Measurements from ENCODE around the gene ARHGAP12.
"Not testable (repeated sequence)": the region's sequence is repeated elsewhere in the genome, so short reads cannot be mapped to it uniquely, and the experiment has no call there.

ARHGAP12 gene

DNA sequence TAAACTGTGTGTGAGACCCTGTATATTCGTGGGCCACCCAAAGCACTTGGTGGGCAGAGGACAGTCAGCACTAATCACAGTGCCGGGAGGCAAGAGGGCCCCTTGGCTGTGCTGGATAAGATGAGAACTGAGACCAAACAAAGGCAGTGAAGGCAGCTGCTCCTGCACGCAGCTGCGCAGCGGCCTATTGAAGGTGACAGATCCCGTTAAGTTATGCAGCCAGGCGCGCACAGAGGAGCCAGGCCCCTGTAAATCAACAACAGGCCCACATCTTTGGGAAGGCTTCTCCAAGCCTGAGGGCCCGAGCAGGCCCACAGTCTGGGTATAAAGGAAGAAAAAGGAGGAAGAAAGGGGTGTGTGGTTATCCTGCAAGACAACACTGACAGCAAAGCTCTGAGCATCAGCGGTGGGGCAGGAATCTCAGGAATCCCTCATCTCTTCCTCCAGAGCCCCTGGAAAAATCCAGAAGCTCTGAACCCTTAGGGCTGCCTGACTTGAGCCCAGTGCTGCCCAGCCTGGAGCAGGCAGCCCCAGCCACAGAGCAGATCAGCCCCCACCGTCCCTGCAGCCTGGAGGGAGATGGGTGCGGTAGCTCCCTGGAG is 154.2 kb downstream of the ARHGAP12 start:
- in situ Hi-C loops (cut with HindIII; ENCODE audit: low sequenced_read_pairs) = no loop called here

- in situ Hi-C loops (cut with HindIII; ENCODE audit: low sequenced_read_pairs) = no loop called here
Observed at GRCh38 chr10:31773749-31774298, 154.8 kb downstream of the ARHGAP12 start.

DNA sequence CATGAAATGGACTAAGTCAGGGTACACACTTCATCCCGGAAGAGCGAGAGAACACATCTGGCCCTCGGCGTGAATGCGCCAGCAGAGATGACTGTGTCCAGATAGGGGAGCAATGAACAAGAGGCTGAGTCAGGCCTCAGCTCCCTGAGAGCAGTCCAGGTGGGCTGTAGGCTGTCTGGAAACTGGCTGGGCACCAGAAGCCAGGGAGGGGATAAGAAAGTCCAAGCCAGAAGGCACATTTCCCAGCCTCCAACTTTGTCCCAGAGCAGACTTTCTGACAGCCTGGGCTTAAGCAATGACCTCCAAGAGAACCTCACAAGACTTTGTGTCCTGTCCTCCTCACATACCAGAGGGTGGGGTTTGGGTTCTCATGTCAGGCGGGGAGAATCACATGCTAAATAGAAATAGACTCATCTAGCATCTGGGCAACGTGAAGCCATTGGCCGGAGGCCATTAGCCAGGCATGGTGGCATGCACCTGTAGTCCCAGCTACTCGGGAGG is 157.2 kb downstream of the ARHGAP12 start:
- in situ Hi-C loops (cut with HindIII; ENCODE audit: low sequenced_read_pairs) = no loop called here

- in situ Hi-C loops (cut with HindIII; ENCODE audit: low sequenced_read_pairs) = no loop called here
Observed at GRCh38 chr10:31770307-31770902, 158.2 kb downstream of the ARHGAP12 start.

GRCh38 chr10:31769564-31769963 is 159.1 kb downstream of the ARHGAP12 start:
- in situ Hi-C loops (cut with HindIII; ENCODE audit: low sequenced_read_pairs) = no loop called here

GRCh38 chr10:31768935-31769334 is 159.7 kb downstream of the ARHGAP12 start:
- in situ Hi-C loops (cut with HindIII; ENCODE audit: low sequenced_read_pairs) = not testable (repeated sequence)

DNA sequence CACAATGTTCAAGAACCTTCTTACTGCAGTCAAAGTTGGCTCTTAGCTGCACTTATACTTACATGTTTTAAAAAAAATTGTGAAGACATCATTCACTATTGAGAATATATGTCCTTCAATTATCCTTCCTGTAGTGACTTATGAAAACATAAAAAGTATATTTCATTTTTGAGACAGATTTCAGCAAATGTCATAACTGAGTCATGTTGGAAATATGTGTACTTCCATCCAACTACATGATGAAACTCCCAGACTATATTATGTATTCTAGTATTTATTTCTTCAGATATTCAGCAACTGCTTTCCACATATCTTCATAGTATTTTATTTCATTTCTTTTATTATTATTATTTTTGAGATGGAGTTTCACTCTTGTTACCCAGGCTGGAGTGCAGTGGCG is 160.2 kb downstream of the ARHGAP12 start:
- in situ Hi-C loops (cut with HindIII; ENCODE audit: low sequenced_read_pairs) = no loop called here

DNA sequence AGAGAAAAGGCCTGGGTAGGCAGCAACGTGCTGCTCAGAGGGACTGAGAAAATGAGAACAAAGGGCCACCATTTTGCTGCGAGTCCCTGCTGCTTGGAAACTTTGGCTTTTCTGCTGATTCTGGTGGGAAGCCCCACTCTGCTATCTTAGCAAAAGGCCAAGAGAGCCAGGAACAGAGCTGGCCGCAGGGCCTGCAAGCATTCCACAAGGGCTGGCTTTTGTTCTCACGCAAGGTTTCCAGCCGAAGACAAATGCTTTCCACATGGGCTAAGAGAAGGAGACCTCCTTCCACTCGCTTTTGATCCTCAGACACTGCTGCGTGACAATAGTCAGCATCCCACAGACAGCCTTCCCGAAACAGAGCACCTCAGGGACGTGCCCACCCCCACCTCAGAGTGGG is 163.1 kb downstream of the ARHGAP12 start:
- in situ Hi-C loops (cut with HindIII; ENCODE audit: low sequenced_read_pairs) = no loop called here

- in situ Hi-C loops (cut with HindIII; ENCODE audit: low sequenced_read_pairs) = no loop called here
Observed at GRCh38 chr10:31762316-31762715, 166.3 kb downstream of the ARHGAP12 start.

DNA sequence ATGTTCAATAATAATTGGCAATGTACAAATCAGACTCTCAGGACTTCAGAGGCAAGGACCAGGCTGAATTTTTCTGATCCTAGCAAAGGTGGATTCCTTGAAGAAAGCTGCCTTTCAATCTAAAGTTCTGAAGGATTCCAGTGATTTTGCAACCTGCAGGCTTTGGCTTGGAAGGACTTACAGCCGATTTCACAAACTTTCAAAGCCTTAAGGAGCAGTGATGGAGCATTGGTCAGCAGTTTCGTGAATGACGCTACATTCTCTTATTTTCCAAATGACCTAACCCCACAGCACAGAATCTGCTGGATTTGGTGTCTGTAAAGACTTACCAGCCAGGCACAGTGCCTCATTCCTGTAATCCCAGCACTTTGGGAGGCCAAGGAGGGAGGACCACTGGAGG is 167.5 kb downstream of the ARHGAP12 start:
- in situ Hi-C loops (cut with HindIII; ENCODE audit: low sequenced_read_pairs) = no loop called here

DNA sequence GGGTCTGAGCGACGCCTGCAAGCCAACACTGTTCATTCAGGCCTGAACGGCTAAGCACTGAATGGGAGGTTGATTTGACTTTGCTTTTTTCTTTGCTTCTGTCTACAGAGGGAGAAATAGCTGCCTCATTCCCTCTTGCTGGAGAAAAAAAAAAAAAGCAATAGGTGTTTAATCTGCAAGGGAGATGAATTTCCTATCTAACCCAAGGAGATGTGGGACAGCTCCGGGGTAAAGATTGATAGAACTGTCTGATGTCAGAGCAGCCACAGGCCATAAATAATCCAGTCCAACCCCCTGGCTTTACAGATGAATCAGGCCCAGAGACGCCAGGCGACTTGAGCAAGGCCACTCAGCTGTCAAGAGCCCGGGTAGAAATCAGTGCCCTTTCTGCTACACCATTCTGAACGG is 168.0 kb downstream of the ARHGAP12 start:
- in situ Hi-C loops (cut with HindIII; ENCODE audit: low sequenced_read_pairs) = no loop called here

- in situ Hi-C loops (cut with HindIII; ENCODE audit: low sequenced_read_pairs) = no loop called here
Observed at GRCh38 chr10:31759799-31760626, 168.6 kb downstream of the ARHGAP12 start.

GRCh38 chr10:31759124-31759798 is 169.4 kb downstream of the ARHGAP12 start:
- in situ Hi-C loops (cut with HindIII; ENCODE audit: low sequenced_read_pairs) = no loop called here

GRCh38 chr10:31758495-31758894 is 170.1 kb downstream of the ARHGAP12 start:
- in situ Hi-C loops (cut with HindIII; ENCODE audit: low sequenced_read_pairs) = no loop called here

GRCh38 chr10:31757831-31758230 is 170.8 kb downstream of the ARHGAP12 start:
- in situ Hi-C loops (cut with HindIII; ENCODE audit: low sequenced_read_pairs) = no loop called here

DNA sequence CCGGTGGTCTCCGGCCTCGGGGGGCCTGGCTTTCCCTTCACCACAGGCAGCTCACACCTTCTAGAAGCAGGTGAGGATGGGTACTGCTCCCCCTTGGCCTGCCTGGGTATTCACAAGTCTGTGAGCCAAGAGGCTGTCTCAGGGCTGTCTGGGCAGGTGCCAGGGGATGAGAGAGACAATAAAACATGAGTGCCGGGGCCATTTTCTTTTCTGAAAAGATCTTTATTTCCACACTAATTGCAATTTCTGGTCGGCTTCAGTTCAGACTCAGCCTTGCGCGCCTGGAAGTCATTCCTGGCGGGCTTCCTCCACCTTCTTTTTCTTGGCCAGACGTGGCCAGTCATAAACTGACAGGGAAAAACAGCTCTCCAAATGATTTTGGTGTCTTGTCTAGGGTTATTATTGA is 171.2 kb downstream of the ARHGAP12 start:
- in situ Hi-C loops (cut with HindIII; ENCODE audit: low sequenced_read_pairs) = no loop called here

DNA sequence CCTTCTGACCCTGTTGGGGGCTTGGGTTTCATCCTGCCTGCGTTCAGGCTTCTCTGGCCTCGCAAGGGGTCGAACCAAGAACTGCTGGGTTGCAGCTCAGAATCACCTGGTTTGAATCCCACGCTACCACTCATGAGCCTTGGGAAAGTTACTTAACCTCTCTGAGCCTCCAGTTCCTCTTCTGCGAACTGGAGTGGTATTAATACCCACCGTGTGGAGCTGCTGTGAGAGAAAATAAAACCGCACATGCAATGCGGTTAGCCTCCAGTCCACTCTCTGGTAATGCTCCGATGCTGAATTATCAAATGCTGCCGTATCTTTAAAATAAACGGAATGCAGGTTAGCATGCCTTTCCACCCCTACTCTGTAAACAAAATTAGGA is 171.9 kb downstream of the ARHGAP12 start:
- in situ Hi-C loops (cut with HindIII; ENCODE audit: low sequenced_read_pairs) = no loop called here

DNA sequence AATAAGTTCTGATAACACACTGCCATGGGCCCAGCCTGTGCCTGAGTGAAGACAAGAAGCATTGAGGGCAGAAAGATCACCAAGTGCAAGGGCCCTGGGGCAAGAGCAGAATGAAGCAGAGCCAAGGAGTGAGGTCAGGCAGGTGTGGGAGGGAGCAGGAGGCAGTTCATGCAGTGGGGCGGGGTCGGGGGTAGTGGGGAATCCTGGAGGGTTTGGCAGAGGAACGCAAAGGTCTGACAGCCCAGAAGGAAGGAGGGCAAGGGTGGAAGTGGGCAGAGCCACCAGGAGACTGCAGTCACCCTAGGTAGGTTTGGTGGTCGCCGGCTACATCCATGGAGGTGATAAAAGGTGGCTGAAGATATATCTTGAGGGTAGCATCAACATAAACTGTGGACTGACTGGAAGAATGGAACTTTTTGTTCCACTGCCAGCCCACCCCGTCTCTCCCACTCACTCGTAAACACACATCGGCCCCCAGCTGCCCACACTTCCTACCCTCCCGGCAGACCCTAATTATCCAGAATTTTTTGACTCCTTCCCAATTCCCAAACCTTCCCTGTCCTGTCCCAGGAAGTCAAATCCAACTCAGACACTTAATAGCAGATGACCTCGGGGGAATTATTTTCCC is 172.4 kb downstream of the ARHGAP12 start:
- in situ Hi-C loops (cut with HindIII; ENCODE audit: low sequenced_read_pairs) = no loop called here
